GM19035 (cell line): Measurements from ENCODE around the gene LAYN.

ENCODE experiments used
- ATAC-seq: cut with Tn5 transposase; IDR thresholded peaks from one replicate; pipeline ENCODE4 v1.9.1; 2021; ENCODE audit not compliant: unreplicated experiment

Gene LAYN

GRCh38 chr11:111591187-111591960 lies 50.9 kb downstream of the LAYN start:
- no peak for ATAC-seq

GRCh38 chr11:111592491-111592890 lies 52.0 kb downstream of the LAYN start:
- no peak for ATAC-seq

DNA sequence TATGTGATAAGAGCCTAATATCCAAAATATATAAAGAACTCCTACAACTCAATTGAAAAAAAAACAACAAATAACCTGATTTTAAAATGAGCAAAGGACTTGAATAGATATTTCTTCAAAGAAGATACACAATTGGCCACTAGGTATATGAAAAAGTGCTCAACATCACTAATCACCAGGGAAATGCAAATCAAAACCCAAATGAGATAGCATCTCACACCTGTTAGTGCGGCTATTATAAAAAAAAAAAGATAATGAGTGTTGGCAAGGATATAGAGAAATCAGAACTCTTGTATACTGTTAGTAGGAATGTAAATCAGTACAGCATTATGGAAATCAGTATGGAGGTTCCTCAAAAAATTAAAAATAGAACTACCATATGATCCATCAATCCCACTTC lies 55.8 kb downstream of the LAYN start:
- ATAC-seq = no peak

DNA sequence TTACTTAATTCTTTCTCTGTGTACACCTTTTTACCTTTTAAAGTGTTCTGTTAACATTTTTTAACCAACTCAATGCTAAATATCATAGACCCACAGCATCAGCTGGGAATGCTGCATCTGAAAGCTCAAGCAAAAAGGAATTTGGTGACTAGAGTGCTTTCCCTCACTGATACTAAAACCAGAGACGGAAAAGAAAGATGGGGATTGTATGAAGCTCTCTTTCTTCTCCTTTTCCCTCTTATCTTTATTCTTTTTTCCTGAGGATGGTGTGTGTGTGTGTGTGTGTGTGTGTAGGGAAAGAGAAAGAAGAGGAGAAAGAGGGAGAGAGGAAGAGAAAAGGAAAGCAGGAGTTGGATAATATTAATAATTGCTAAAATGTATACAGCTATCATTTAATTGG lies 57.6 kb downstream of the LAYN start:
- no peak for ATAC-seq

GRCh38 chr11:111598559-111598958 lies 58.0 kb downstream of the LAYN start:
- ATAC-seq = no peak

DNA sequence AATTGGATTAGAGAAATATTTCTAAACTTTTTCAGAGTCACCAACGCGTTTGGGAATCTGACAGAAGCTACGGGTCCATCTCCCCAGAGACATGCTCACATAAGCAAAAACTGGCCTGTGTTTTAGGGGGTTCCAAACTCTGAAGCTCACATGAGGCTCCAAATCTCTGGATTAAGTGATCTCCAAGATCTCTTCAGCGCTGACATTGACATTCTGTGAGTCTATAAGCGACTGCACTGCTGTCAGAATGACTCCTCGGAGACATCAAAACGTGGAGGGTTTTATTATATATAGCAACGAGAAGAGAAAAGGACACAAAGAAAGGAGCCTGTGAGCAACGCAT lies 61.1 kb downstream of the LAYN start:
- no peak for ATAC-seq

GRCh38 chr11:111601979-111602864 lies 61.7 kb downstream of the LAYN start, which contains the start of gene SIK2:
Gene SIK2, plus strand, starts transcription at chr11:111602449. Its CDS starts 115 bp downstream, at chr11:111602564.
- ATAC-seq = peak; percentile 82

DNA sequence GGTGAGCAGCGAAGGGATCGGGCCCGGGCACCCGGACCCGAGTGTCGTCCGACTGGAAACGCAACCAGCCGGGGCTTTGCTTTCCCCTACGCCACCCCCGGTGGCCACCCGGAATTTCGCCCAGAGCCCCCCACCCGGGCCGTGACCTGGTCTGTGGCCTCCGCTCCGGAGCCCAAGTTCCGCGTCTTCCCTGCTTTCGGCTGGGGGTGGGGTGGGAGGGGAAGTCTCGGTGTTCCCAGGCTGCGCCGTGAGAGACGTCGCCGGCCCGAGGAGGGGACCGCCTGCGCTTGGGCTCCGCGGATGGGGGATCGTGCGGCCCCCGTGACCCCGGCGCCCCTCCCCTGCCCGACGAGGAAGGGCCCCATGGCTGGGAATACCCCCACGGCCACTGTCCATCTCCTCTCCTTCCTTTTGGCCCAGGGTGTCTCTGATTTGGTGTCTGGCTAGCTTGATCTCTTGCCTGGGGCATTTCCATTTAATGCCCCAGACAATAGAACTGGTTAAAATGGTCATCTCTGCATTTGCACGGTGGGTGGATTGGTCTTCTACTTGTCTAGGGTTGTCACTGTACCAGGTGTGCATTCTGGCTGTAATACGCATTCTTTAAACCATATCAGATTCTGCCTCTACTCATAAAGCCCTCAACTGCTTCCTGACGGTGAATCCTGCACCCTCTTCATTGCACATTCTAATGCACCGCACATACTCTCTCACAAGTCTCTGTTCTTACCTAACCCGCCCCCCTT lies 62.5 kb downstream of the LAYN start:
- ATAC-seq = no peak

GRCh38 chr11:111603611-111604130 lies 63.2 kb downstream of the LAYN start:
- no peak for ATAC-seq

- ATAC-seq = no peak
These were observed 64.0 kb downstream of the LAYN start for GRCh38 chr11:111604392-111605009.

DNA sequence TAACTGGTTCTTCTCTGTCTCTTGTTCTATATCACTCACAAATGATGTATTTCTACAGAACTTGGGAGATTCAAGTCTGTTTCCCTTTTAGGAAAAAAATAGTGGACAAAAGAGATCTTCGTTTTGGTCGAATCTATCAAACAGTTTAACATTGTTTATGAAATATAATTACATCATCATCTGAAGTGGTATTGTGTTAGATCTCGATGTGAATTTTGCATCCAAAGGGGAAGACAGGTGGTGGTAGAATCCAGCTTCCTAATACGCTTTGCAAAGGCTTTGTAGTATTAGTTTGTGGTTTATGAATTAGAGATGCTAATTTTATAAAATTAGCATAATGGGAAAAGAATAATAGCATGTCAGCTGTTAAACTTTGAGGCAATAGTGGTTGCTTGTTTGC lies 65.2 kb downstream of the LAYN start:
- ATAC-seq = no peak

DNA sequence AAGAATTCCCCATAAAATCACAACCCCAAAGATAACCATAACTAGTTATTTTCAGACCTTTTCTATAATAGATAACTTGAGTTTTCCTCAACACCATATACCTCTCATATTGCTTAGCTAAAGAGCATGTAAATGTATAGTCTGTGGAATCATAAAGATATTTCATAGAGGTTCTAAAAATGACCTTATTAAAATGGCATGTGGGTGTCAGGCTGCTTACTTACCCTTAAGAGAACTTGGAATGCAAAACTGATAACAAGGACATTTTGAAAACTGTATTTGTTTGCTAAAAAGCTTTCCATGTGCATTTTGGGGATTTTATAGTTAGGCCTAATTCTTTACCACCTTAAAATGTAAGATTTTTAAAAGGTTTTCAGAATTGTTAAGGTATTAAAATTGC lies 66.5 kb downstream of the LAYN start:
- ATAC-seq = no peak

DNA sequence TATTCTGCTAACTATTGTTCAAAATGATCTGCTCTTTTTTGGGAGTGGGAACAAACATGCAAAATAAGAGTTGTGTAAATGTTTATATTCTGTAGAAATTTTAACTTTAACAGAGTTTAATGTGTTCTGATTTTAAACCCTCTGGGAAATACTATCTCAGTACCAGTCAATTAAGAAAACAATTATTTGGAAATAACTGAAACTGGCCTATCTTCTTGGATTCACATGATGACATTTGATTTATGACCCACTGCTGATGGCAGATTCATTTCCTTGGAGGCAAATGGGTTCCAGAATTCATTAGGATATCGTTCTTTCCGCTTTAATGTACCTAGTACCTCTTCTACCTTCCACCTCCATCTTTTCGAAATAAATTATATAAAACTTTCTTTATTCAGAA lies 67.2 kb downstream of the LAYN start:
- no peak for ATAC-seq
